Lung (tissue), 12 donors: Measurements from ENCODE around the gene C16orf46. TPM values are rescaled to one million over a fixed set of nuclear protein-coding genes. Genes with fewer than 3 reads are reported as not detected.

ENCODE experiments used
- ATAC-seq: fragments of 200-7000 bp; cut with Tn5 transposase; one replicate; pipeline ENCODE4 v1.9.1; 2020; ENCODE audit warnings: moderate number of reproducible peaks; ENCODE audit not compliant: insufficient read depth, low FRiP score
- DNase-seq, 3 donors: peaks; one replicate each; pipeline ENCODE4 v3.0.0-alpha.2; 2013 to 2017
- H3K27ac ChIP-seq, 2 donors: one replicate each; pipeline ENCODE4 v1.5.1; 2013; ENCODE audit warnings: mild to moderate bottlenecking in 2 of 2, moderate library complexity in 2 of 2, control low read depth in 1 of 2, inconsistent platforms in 1 of 2, low read depth in 1 of 2, low read length in 1 of 2
- H3K27me3 ChIP-seq, 3 donors: one replicate each; pipeline ENCODE4 v1.5.1; 2013; ENCODE audit warnings: low read length in 2 of 3; ENCODE audit not compliant: control insufficient read depth in 3 of 3, insufficient read depth in 3 of 3
- H3K36me3 ChIP-seq, 4 donors: one replicate each; pipeline ENCODE4 v1.5.1; 2013; ENCODE audit warnings: low read length in 4 of 4, mild to moderate bottlenecking in 1 of 4, moderate library complexity in 1 of 4; ENCODE audit not compliant: control insufficient read depth in 4 of 4, insufficient read depth in 4 of 4
- H3K4me1 ChIP-seq, 5 donors: one replicate each; pipeline ENCODE4 v1.5.1; 2013; ENCODE audit warnings: low read length in 5 of 5, mild to moderate bottlenecking in 2 of 5, moderate library complexity in 1 of 5; ENCODE audit not compliant: control insufficient read depth in 5 of 5, insufficient read depth in 5 of 5
- H3K4me3 ChIP-seq: one replicate; pipeline ENCODE4 v1.5.1; 2013; ENCODE audit warnings: mild to moderate bottlenecking, control low read depth, moderate library complexity
- H3K9ac ChIP-seq, 2 donors: one replicate each; pipeline ENCODE4 v1.5.1; 2013; ENCODE audit warnings: low read length in 2 of 2, control low read depth in 1 of 2; ENCODE audit not compliant: insufficient read depth in 1 of 2
- H3K9me3 ChIP-seq, 4 donors: one replicate each; pipeline ENCODE4 v1.5.1; 2013; ENCODE audit warnings: low read length in 3 of 4, mild to moderate bottlenecking in 1 of 4, moderate library complexity in 1 of 4; ENCODE audit not compliant: control insufficient read depth in 4 of 4, insufficient read depth in 3 of 4
- CTCF ChIP-seq: IDR thresholded peaks from 2 replicates; pipeline ENCODE4 v1.5.1; 2012; ENCODE audit warnings: mild to moderate bottlenecking; ENCODE audit errors: control extremely low read depth, extremely low read depth
- WGBS, 2 donors: extraction: QIAGEN DNeasy Blood & Tissue Kit; methylation state at CpG; one replicate each; pipeline ENCODE4 v1.1.7; 2013; 5-methylcytosine and 5-hydroxymethylcytosine counted together
- polyA plus RNA-seq, 2 donors: library from polyadenylated mRNA; stranded (reverse); fragments of 200-250 nt; gene quantifications; one replicate each; pipeline ENCODE4 v1.2.1, GENCODE V29; 2013
- total RNA-seq, 2 donors: library from RNA; depleted of rRNA in 1 of 2; stranded (reverse); fragments of >200 nt in 1 of 2; gene quantifications; one replicate each; pipeline ENCODE4 v1.2.1, GENCODE V29; 2014 to 2021
- donor health status: control.
- donor health status: control.
- donor health status: Bipolar disorder and iron deficiency.
- donor health status: healthy.
- donor health status: DM: yes; HTN: yes; CAD: no.

C16orf46 gene
- total and polyA plus RNA-seq, 4 donors, result 1.0 to 4.4 (median 1.8) TPM

DNA sequence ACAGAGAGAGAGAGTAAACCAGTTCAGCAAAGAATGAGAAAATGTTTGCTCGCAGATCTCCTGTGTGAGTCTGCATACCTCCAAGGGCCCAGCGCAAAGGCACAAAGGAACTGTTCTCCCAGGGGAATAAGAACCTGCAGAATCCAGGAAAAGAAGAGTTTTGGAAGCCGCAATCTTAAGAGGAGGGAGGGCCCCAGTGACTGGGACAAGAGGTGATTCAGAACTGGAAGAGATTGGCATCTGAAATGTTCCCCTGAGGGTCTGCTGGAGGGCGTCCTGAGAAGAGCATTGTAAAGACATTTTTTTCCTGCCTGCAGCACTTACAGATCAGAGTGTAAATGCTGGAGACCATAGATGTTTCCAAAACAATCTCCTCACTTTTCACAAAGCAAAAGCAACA, 35.3 kb downstream of the C16orf46 start:
- DNase-seq (peak in 1 of 3 donors; percentile 20), ATAC-seq (no peak)
- 87 to 90% methylated on average over 4 of the region's 4 CpGs for WGBS, 2 donors
- Histone ChIP-seq H3K4me1 (peaks cover 3 to 8% (median 6%) of the 10 kb centered on the region in 5 donors), H3K4me3 (no peak overlapping the region), H3K27me3 (no peaks in the 10 kb centered on the region), H3K9ac (no peak overlapping the region), H3K9me3 (no peaks in the 10 kb centered on the region), H3K36me3 (peaks cover 22 to 31% (median 27%) of the 10 kb centered on the region in 4 donors), H3K27ac (no peak overlapping the region)
- TF ChIP-seq CTCF, result no peak

- ATAC-seq, result no peak
- Histone ChIP-seq H3K4me1 (peaks cover 3 to 8% (median 8%) of the 10 kb centered on the region in 5 donors), H3K9me3 (no peaks in the 10 kb centered on the region), H3K4me3 (no peak overlapping the region), H3K27me3 (no peaks in the 10 kb centered on the region), H3K9ac (no peak overlapping the region), H3K27ac (no peak overlapping the region), H3K36me3 (peaks cover 21 to 31% (median 26%) of the 10 kb centered on the region in 4 donors)
- no peak for TF ChIP-seq CTCF
- no peak for DNase-seq
- WGBS, 2 donors, result 87 to 89% methylated on average over 5 of the region's 5 CpGs
Observed at GRCh38 chr16:81040842-81041241, 36.2 kb downstream of the C16orf46 start.

GRCh38 chr16:81040131-81040530, 36.9 kb downstream of the C16orf46 start:
- Histone ChIP-seq H3K27ac (no peak overlapping the region), H3K4me3 (no peak overlapping the region), H3K36me3 (peaks cover 15 to 31% (median 25%) of the 10 kb centered on the region in 4 donors), H3K4me1 (peaks cover 3 to 10% (median 8%) of the 10 kb centered on the region in 5 donors), H3K9me3 (no peaks in the 10 kb centered on the region), H3K27me3 (no peaks in the 10 kb centered on the region), H3K9ac (no peak overlapping the region)
- DNase-seq, result no peak
- WGBS, 2 donors, result 92 to 96% methylated on average over 2 of the region's 2 CpGs
- TF ChIP-seq CTCF, result no peak
- ATAC-seq, result no peak
